HPDE6-E6E7 (cell line): Measurements from ENCODE around the gene AHNAK2.
"Not testable (repeated sequence)": the region's sequence is repeated elsewhere in the genome, so short reads cannot be mapped to it uniquely, and the experiment has no call there.

Experiments used
- DNase-seq: peaks from one replicate; pipeline ENCODE4 v3.0.0; 2011; ENCODE audit warnings: missing footprints; ENCODE audit errors: extremely low spot score

The AHNAK2 gene

DNA sequence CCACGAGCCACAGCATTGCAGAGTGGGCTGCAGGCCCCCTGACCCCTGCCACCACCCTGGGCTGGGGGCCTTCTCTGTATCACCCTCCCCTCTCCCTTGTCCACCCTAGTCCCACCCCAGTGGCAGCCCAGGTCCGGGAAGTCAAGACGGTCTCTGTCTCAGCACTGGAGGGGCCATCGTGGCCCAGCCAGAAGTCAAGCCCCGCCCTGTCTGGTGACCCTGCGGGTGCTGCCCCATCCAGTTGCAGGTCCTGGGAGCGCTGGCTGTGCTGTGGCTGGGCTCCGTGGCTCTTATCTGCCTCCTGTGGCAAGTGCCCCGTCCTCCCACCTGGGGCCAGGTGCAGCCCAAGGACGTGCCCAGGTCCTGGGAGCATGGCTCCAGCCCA lies 50.8 kb downstream of the AHNAK2 start:
- no peak for DNase-seq

DNA sequence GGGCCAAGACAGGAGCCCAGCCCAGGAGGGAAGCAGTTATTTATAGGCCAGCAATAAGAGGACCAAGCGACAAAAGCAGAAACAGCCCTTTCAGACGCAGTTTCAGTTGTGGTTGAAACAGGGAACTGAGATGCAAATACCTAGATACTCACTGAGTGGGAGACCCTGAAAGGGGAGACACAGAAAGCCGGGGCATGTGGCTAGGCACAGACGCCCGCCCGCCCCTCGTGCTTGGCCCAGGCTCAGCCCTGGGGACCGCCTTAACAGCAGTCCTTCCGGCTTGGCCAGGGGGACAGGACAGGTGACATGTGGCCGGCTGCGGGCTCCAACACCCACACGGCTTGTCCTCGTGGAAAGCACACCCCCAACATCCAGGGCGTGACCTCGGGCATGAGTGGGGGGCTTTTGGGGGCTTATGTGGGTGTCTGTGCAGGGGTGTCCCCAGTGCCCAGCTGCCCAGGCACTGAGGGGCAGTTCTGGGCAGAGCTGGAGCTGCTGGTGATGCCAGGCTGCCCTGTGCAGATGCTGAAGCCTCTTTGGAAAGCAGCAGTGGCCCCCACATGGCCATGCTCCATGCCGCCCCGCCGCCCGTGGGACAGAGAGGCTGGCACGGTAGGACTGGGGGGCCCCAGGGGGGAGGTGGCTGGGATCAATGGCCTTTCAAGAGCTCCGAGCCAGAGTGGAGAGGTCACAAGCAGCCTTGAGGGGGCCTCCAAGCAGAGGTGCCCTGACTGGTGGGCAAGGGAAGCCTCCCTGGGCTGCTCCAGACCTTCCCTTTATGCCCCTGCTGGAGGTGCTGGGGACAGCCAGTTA lies 51.3 kb downstream of the AHNAK2 start:
- DNase-seq: no peak

- no peak for DNase-seq
Observed at GRCh38 chr14:104925855-104926609, 52.1 kb downstream of the AHNAK2 start.

DNA sequence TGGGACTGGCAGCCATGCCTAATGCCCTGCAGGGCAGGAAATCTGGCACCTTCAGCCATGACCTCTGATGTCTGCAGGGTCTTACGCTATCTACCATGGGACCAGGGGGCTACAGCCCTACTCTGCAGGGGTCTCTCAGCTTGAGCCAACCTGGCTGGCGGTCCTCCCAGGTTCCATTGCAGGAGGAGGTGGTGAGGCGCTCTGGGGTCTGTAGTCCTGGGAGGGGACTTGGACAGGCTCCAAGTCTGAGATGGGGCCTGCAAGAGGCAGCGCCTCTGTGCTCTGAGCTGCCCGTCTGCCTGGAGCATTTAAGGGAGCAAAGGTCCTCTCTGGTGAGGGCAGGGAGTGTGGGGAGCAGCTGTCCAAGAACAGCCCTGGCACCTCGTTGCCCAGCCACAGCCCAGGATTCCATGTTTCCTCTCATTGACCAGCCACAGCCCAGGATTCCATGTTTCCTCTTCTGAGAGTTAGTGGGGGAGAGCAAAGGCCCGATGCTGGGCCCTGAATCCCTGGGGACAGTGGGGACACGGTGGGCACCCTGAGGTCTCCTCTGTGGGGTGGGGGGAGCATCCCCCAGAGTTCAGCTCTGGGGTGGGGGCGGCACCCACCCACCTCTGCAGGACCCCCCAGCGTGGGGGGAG lies 52.8 kb downstream of the AHNAK2 start:
- DNase-seq: no peak

DNA sequence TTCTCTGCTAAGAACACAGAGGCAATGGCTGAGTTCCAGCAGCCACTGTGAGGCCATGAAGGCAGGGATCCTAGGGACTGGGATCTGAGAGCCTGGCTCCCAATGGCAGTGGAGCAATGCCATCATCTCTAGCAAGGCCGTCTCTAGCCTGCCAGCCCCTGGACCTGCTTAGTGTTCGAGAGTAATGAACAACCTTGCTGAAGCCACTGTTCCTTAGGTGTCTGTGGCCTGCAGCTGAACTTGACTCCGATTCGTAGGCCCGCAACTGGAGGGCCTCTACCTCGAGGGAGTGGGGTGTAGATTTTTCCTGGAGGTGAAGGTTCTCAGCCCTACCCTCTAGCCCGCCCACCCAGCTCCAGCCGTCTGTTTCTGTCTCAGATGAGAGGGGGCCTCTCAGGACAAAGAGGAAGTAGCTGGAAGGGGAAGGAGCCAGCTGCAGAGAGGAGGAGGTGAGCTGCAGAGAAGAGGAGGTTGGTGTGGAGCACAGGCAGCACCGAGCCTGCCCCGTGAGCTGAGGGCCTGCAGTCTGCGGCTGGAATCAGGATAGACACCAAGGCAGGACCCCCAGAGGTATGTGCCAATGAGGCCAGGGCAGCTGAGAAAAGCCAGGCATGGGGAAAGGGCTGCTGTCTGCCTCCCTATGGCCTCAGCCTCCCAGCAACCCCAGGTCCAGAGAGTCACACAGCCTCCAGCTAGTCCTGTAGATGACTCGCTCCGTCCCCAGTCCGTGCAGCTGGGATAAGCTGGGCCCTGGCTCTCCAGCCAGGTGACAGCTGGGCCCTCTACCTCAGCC lies 53.6 kb downstream of the AHNAK2 start, which contains the start of gene PLD4:
Gene PLD4 (plus strand): TSS at position 459 of the 793 bp plus-strand sequence. CDS start 2,262 bp downstream, outside the sequence.
- DNase-seq: no peak

GRCh38 chr14:104923640-104924420 lies 54.3 kb downstream of the AHNAK2 start:
- no peak for DNase-seq

DNA sequence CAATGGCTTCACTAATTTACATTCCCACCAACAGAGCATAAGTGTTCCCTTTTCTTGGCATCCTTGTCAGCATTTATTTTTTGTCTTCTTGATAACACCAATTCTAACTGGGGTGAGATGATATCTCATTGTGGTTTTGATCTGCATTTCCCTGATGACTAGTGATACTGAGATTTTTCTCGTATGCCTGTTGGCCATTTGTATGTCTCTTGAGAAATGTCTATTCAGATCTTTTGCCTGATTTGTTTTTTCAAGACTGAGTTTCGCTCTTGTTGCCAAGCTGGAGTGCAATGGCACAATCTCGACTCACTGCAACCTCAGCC lies 58.2 kb downstream of the AHNAK2 start:
- DNase-seq: no peak

DNA sequence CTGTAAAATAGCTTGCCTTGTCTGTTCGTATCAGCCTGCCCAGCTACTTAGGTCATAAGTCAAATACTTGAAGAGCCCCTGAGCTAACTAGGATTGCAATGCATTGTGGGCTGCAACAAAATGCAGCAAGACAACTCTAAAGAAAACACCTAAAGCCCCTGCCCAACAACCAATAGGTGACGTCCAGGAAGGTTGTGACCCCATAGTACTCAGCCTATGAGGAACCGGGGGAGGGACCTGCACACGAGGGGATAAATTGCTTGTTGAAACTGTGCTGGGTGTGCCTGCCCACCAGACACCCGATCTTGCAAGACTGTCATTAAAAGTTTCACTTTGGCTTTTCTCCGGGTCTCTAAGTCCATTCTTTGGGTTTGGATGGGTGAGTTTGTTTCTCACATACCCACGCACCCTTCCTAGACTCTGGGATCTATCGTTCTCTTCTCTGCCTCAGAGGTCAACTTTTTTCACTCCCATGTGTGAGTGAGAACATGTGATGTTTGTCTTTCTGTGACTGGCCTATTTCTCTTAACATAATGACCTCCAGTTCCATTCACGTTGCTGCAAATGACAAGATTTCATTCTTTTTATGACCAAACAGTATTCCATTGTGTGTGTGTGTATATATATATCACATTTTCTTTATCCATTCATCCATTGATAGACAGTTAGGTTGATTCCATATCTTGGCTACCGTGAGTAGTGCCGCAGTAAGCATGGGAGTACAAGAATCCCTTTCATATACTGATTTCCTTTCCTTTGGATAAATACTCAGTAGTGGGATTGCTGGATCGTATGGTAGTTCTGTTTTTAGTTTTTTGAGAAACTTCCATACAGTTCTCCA lies 58.8 kb downstream of the AHNAK2 start:
- not testable (repeated sequence) for DNase-seq

DNA sequence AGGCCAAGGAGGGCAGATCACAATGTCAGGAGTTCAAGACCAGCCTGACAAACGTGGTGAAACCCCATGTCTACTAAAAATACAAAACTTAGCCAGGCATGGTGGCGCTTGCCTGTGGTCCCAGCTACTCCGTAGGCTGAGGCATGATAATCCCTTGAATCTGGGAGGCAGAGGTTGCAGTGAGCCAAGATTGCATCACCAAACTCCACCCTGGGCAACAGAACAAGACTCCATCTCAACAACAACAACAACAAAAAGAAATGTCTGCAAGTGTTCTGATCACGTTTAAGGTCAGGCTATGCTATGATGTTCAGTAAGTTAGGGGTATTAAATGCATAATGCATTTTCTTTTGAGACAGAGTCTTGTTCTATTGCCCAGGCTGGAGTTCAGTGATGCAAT lies 60.2 kb downstream of the AHNAK2 start:
- no peak for DNase-seq

GRCh38 chr14:104917116-104917515 lies 61.1 kb downstream of the AHNAK2 start:
- no peak for DNase-seq

GRCh38 chr14:104913435-104913834 lies 64.7 kb downstream of the AHNAK2 start:
- no peak for DNase-seq

- no peak for DNase-seq
Observed at GRCh38 chr14:104912053-104912452, 66.1 kb downstream of the AHNAK2 start.

DNA sequence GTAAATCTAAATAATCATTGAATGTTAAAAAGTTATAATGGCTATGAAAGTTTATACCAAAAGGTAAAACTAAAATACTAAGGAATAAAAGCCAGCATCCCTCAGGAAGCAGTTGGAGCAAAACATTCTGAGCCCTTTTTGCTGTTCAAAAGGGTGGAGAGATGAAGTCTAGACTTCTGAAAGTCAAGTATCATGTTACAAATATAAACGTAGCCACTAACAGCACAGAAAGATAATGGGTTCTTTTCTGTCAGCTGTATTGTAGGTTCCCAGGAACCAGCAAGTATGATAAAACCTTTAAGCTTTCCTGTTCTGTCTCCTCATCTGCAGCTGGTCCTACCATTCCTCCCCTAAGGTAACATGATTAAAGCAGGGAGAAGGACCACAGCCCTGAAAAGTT lies 69.9 kb downstream of the AHNAK2 start:
- no peak for DNase-seq

- DNase-seq: not testable (repeated sequence)
Observed at GRCh38 chr14:104905579-104905933, 72.6 kb downstream of the AHNAK2 start.

DNA sequence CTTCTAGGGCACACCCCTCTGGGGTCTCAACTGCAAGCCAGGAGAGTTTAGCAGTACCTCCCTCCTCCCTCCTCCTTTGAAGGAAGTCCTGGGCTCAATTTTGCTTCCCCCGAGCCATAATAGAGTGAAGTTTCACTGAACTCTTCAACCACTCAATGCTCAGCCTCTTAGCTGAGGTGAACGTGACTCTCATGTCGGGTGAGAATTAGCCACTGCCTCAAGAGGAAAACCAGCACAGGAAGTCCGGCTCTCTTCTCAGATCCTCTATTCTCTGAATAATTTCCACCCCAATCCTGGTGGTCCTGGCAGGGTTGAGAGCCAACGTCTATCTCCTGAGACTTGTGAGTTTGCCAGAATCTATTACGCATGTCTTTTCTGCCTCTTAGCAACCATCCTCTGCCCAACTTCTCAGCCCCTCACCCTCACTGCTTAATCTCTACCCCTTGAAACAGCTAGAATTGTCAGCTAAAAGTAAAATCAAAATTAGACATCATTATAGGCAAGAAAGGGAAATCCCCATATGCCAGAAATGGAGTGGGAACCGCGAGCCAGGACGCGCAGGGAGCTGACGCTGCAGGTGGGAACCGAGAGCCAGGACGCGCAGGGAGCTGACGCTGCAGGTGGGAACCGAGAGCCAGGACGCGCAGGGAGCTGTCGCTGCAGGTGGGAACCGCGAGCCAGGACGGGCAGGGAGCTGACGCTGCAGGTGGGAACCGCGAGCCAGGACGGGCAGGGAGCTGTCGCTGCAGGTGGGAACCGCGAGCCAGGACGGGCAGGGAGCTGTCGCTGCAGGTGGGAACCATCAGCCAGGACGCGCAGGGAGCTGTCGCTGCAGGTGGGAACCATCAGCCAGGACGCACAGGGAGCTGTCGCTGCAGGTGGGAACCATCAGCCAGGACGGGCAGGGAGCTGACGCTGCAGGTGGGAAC lies 73.3 kb downstream of the AHNAK2 start:
- not testable (repeated sequence) for DNase-seq

DNA sequence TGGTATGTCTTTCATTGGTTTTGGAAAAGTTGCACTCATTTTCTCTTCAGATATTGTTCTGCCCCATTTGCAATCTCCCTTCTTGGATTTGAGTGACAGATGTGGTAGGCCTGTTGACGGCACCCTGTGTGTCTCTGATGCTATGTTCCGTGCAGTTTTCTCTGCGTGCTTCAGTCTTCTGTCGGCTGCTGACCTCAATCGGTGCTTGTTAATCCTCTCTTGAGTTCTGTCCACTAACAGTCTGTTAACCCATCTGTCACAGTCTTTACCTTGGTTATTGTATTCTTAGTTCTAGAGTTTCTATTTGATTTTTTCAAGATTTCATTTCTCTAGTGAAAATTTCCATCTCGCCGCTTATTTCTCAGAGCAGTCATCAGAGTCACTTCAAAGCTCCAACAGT lies 74.2 kb downstream of the AHNAK2 start:
- DNase-seq: no peak

- no peak for DNase-seq
Observed at GRCh38 chr14:104900639-104901512, 77.3 kb downstream of the AHNAK2 start.

DNA sequence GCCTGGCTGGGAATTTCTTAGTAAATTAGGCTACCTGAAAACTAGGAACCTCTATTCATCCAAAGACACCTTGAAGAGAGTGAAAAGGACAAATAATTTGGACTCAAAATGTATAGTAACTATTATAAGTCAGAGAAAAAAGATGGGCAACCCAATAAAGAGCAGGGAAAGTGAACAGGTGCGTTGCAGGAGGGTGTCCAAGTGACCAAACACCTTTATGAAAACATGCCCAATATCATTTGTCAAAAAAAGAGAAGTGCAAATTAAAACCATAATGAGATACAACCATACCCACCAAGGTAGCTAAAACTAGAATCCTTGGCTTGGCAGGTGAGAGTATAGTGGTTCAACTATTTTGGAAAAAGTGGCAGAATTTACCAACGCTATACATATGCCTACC lies 78.4 kb downstream of the AHNAK2 start:
- DNase-seq: no peak
